Parathyroid adenoma (tissue), 2 donors: ENCODE data around the gene ATAD3C.
"Not testable (repeated sequence)": the region's sequence is repeated elsewhere in the genome, so short reads cannot be mapped to it uniquely, and the experiment has no call there.

Source experiments
- H2AFZ ChIP-seq: fragments of 300-600 bp; sonication (generic); one replicate; pipeline ENCODE4 v1.7.0; 2017; ENCODE audit warnings: antibody characterized with exemption, mild to moderate bottlenecking
- H3K27ac ChIP-seq: fragments of 300-600 bp; sonication (generic); one replicate; pipeline ENCODE4 v1.7.0; 2017
- H3K27me3 ChIP-seq: fragments of 300-600 bp; sonication (generic); one replicate; pipeline ENCODE4 v1.7.0; 2017; ENCODE audit warnings: low read length; ENCODE audit not compliant: control insufficient read depth, insufficient read depth
- H3K36me3 ChIP-seq: fragments of 300-600 bp; sonication (generic); one replicate; pipeline ENCODE4 v1.7.0; 2017; ENCODE audit warnings: low read length; ENCODE audit not compliant: control insufficient read depth, insufficient read depth
- H3K4me1 ChIP-seq: fragments of 300-600 bp; sonication (generic); one replicate; pipeline ENCODE4 v1.7.0; 2017; ENCODE audit warnings: control low read depth
- H3K4me2 ChIP-seq: fragments of 300-600 bp; sonication (generic); one replicate; pipeline ENCODE4 v1.7.0; 2017; ENCODE audit warnings: low read length
- H3K4me3 ChIP-seq: fragments of 300-600 bp; sonication (generic); one replicate; pipeline ENCODE4 v1.7.0; 2017; ENCODE audit warnings: low read depth, low read length
- H3K79me2 ChIP-seq: fragments of 300-600 bp; sonication (generic); one replicate; pipeline ENCODE4 v1.7.0; 2017; ENCODE audit warnings: control low read depth
- H3K9ac ChIP-seq: fragments of 300-600 bp; sonication (generic); one replicate; pipeline ENCODE4 v1.7.0; 2017; ENCODE audit warnings: mild to moderate bottlenecking
- H3K9me3 ChIP-seq: fragments of 300-600 bp; sonication (generic); one replicate; pipeline ENCODE4 v1.7.0; 2017; ENCODE audit warnings: low read length; ENCODE audit not compliant: control insufficient read depth
- TF ChIP-seq, protein P1 (sequence below): fragments of 300-600 bp; sonication (generic); IDR thresholded peaks from one replicate; pipeline ENCODE4 v1.7.0; 2017; ENCODE audit warnings: antibody characterized with exemption, mild to moderate bottlenecking
- donor health status: primary hyperparathyroidism.

Gene ATAD3C

DNA sequence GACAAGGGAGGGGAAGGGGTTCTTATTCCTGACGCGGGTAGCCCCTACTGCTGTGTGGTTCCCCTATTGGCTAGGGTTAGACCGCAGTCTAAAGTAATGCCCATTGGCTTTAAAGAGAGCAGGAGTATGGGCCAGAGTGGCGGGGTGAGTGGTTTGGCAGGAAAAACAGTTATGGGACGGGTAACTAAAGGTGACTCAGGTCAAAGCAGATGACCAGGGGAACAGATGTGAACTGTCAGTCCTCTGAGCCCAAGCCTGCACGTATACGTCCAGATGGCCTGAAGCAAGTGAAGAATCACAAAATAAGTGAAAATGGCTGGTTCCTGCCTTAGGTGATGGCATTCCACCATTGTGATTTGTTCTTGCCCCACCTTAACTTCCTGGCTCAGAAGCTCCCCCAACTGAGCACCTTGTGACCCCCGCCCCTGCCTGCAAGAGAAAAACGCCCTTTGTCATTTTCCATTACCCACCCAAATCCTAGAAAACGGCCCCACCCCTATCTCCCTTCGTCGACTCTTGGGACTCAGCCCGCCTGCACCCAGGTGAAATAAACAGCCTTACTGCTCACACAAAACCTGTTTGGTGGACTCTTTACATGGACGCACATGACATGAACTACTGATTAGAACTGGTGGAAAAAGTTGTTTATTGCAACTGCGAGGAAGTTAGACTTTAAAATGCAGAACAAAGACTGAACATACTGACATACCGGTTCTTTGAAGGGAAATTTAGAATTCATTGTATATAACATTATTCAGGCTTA, 21.3 kb downstream of the ATAD3C start:
- H3K36me3 ChIP-seq: no peaks in the 10 kb centered on the region
- no peaks in the 10 kb centered on the region for H3K4me1 ChIP-seq
- H3K4me2 ChIP-seq: peak overlapping the region; percentile 98
- TF ChIP-seq, protein P1, sequence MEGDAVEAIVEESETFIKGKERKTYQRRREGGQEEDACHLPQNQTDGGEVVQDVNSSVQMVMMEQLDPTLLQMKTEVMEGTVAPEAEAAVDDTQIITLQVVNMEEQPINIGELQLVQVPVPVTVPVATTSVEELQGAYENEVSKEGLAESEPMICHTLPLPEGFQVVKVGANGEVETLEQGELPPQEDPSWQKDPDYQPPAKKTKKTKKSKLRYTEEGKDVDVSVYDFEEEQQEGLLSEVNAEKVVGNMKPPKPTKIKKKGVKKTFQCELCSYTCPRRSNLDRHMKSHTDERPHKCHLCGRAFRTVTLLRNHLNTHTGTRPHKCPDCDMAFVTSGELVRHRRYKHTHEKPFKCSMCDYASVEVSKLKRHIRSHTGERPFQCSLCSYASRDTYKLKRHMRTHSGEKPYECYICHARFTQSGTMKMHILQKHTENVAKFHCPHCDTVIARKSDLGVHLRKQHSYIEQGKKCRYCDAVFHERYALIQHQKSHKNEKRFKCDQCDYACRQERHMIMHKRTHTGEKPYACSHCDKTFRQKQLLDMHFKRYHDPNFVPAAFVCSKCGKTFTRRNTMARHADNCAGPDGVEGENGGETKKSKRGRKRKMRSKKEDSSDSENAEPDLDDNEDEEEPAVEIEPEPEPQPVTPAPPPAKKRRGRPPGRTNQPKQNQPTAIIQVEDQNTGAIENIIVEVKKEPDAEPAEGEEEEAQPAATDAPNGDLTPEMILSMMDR: no peak
- H3K27me3 ChIP-seq: no peaks in the 10 kb centered on the region
- H3K9ac ChIP-seq: no peak overlapping the region
- H3K4me3 ChIP-seq: peak overlapping the region; percentile 86
- peak overlapping the region; percentile 63 for H3K27ac ChIP-seq
- peaks cover 7% of the 10 kb centered on the region for H3K79me2 ChIP-seq
- H2AFZ ChIP-seq: peak overlapping the region; percentile 76
- no peaks in the 10 kb centered on the region for H3K9me3 ChIP-seq

DNA sequence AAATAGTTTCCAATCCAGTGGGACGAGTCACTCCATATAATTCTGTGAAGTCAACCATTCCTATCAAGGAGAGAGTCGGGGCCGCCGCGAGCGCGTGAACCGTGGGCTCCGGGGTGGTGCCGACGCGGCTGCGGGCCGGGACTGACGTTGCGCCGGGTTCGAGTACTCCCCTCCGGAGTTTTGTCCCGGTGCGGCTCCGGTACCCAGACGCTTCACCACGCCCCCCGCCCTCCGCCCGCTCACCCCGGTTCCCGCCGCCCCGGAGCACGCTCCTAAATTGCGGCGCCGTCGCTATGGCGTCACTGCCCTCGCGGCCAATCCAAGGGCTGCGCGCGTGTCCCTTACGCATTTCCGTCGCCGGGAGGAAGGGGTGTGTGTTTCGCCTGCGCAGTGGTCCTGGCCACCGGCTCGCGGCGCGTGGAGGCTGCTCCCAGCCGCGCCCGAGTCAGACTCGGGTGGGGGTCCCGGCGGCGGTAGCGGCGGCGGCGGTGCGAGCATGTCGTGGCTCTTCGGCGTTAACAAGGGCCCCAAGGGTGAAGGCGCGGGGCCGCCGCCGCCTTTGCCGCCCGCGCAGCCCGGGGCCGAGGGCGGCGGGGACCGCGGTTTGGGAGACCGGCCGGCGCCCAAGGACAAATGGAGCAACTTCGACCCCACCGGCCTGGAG, 22.0 kb downstream of the ATAD3C start, which contains the start of gene ATAD3B:
Gene ATAD3B (plus strand): TSS at position 377 of the 664 bp plus-strand sequence. CDS start 120 bp downstream, at position 497.
- TF ChIP-seq, protein P1: no peak
- no peaks in the 10 kb centered on the region for H3K36me3 ChIP-seq
- H3K27ac ChIP-seq: peak within 1 kb of the TSS; percentile 63
- no peak within 1 kb of the TSS for H3K9ac ChIP-seq
- no peaks in the 10 kb centered on the region for H3K4me1 ChIP-seq
- H3K4me2 ChIP-seq: peak within 1 kb of the TSS; percentile 98
- H2AFZ ChIP-seq: peak within 1 kb of the TSS; percentile 76
- H3K79me2 ChIP-seq: peaks cover 7% of the 10 kb centered on the region
- H3K4me3 ChIP-seq: peak within 1 kb of the TSS; percentile 86
- no peaks in the 10 kb centered on the region for H3K27me3 ChIP-seq
- H3K9me3 ChIP-seq: no peaks in the 10 kb centered on the region

DNA sequence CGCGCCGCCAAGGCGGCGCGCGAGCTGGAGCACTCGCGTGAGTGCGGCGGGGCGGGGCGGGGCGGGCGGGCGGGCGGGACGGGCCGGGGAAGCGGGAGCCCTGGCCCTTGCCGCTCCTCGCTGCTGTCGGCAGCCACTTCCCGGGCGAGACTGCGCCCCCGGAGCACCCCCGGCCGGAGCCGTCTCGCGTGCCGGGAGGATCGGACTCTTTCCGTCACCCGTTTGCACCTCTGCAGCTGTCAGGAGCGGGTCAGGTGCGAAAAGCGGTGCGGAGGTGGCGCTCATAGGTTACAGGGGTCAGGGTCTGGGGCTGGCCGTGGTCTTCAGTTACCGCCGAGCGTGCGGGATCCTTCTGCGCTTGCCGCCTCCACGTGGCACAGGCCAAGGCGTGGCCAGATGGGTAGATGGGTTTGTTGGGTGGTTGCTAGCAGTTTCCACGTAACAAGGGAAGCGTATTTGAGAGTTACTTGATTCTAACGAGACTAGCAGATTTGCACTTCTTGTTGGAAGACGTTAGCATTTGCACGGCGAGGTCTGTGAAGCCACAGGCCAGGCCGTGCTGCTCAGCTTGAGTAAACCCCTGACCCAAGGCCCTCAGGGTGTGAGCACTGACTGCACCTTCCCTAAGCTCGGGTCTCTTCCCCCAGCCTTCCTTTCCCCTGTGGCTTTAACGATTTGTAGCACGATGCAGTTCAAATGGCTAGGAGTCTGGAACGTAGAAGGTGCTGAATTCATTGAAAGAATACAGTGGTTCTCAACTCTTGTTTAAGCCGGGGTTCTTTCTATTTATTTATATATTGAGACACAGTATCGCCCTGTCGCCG, 22.8 kb downstream of the ATAD3C start:
- H3K36me3 ChIP-seq, H3K27ac ChIP-seq, H3K79me2 ChIP-seq, H2AFZ ChIP-seq, H3K9me3 ChIP-seq, H3K9ac ChIP-seq, H3K27me3 ChIP-seq, H3K4me1 ChIP-seq, H3K4me3 ChIP-seq: not testable (repeated sequence)
- H3K4me2 ChIP-seq: peak overlapping the region; percentile 73

DNA sequence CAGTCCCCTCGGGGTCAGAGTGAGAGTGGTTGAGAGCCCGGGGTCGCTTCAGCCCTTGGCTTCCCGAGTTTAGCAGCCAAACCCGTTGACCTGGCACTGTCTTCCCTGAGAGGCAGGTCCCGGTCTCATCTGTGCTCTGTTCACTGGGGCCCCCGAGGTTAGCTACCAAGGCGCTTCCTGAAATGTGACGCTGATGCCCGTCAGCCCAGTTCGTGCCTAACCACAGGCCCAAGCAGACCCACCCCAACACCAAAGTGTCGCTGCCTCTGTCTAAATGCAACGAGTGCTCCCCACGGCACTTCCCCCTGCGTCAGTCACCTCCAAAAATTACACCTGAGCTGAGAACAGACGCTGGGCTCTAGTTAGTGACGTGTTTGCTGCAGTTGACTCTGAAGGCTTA, 26.5 kb downstream of the ATAD3C start:
- not testable (repeated sequence) for H3K4me3 ChIP-seq, H3K9me3 ChIP-seq, H3K4me2 ChIP-seq, H3K36me3 ChIP-seq, H3K9ac ChIP-seq, H3K27ac ChIP-seq, H3K79me2 ChIP-seq, H3K27me3 ChIP-seq, H3K4me1 ChIP-seq, H2AFZ ChIP-seq

DNA sequence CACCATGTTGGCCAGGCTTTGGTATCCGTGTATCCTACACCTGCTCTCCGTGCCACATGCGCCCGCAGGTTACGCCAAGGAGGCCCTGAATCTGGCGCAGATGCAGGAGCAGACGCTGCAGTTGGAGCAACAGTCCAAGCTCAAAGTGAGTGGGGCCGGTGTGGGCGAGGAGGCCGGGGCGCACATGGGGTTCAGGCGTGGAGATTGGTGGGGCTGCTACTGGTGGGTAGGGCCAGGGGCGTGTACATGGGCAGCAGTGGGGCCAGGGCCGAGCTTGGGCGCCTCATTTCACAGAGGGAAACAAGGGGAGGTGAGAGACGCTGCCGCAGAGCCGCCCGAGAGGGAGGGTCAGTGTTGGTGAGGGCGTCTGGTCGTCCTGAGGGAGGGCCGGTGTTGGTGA, 27.7 kb downstream of the ATAD3C start:
- H3K9ac ChIP-seq: no peak overlapping the region
- H3K79me2 ChIP-seq: peaks cover 10% of the 10 kb centered on the region
- H2AFZ ChIP-seq: no peak overlapping the region
- H3K4me3 ChIP-seq: no peak overlapping the region
- TF ChIP-seq, protein P1: no peak
- no peaks in the 10 kb centered on the region for H3K9me3 ChIP-seq
- H3K27ac ChIP-seq: no peak overlapping the region
- no peaks in the 10 kb centered on the region for H3K4me1 ChIP-seq
- no peaks in the 10 kb centered on the region for H3K27me3 ChIP-seq
- H3K4me2 ChIP-seq: no peak overlapping the region
- H3K36me3 ChIP-seq: no peaks in the 10 kb centered on the region
